OCI-LY1 (cell line): ENCODE data around the gene KCTD19.

Experiments used
- H2AFZ ChIP-seq: fragments of 200-600 bp; sonication (generic), shearing (Covaris generic); 2 replicates; pipeline ENCODE4 v1.6.0; 2014; ENCODE audit warnings: antibody characterized with exemption, mild to moderate bottlenecking, low read length
- H3F3A ChIP-seq: fragments of 200-600 bp; sonication (generic), shearing (Covaris generic); 2 replicates; pipeline ENCODE4 v1.6.0; 2014; ENCODE audit warnings: mild to moderate bottlenecking, antibody characterized with exemption, low read length, moderate library complexity; ENCODE audit not compliant: insufficient read depth
- H3K27ac ChIP-seq: fragments of 200-600 bp; sonication (generic); 2 replicates; pipeline ENCODE4 v1.5.1; 2014; ENCODE audit warnings: low read length, mixed run types, mild to moderate bottlenecking, low read depth; ENCODE audit not compliant: poor library complexity, severe bottlenecking
- H3K27me3 ChIP-seq: fragments of 200-600 bp; sonication (generic); 2 replicates; pipeline ENCODE4 v1.6.0; 2014; ENCODE audit warnings: antibody characterized with exemption, mild to moderate bottlenecking, low read length, moderate library complexity; ENCODE audit not compliant: insufficient read depth
- H3K36me3 ChIP-seq: fragments of 200-600 bp; sonication (generic); 2 replicates; pipeline ENCODE4 v1.6.1; 2014; ENCODE audit warnings: mild to moderate bottlenecking, antibody characterized with exemption, low read length, moderate library complexity, mixed read lengths; ENCODE audit not compliant: insufficient read depth
- H3K4me1 ChIP-seq: fragments of 200-600 bp; sonication (generic); 2 replicates; pipeline ENCODE4 v1.5.1; 2014; ENCODE audit warnings: mild to moderate bottlenecking, low read length, moderate library complexity; ENCODE audit not compliant: insufficient read depth, severe bottlenecking
- H3K4me2 ChIP-seq: fragments of 200-600 bp; sonication (generic), shearing (Covaris generic); 2 replicates; pipeline ENCODE4 v1.6.1; 2014; ENCODE audit warnings: low read length
- H3K4me3 ChIP-seq: fragments of 200-600 bp; sonication (generic); 2 replicates; pipeline ENCODE4 v1.5.1; 2014; ENCODE audit warnings: low read length, low read depth, mild to moderate bottlenecking, mixed read lengths; ENCODE audit not compliant: poor library complexity, severe bottlenecking
- H3K79me2 ChIP-seq: fragments of 200-600 bp; shearing (Covaris generic); 2 replicates; pipeline ENCODE4 v1.6.1; 2016; ENCODE audit warnings: mixed run types, low read length, mixed read lengths; ENCODE audit not compliant: insufficient read depth
- H3K9ac ChIP-seq: fragments of 200-600 bp; sonication (generic), shearing (Covaris generic); 2 replicates; pipeline ENCODE4 v1.6.1; 2014; ENCODE audit warnings: mild to moderate bottlenecking, low read length, mixed read lengths
- H3K9me2 ChIP-seq: fragments of 200-600 bp; sonication (generic), shearing (Covaris generic); 2 replicates; pipeline ENCODE4 v1.6.1; 2014; ENCODE audit warnings: low read depth, mild to moderate bottlenecking, low read length, mixed read lengths
- H3K9me3 ChIP-seq: fragments of 200-600 bp; shearing (Covaris generic); 2 replicates; pipeline ENCODE4 v1.6.1; 2014; ENCODE audit warnings: low read length, mixed read lengths
- H4K20me1 ChIP-seq: fragments of 200-600 bp; sonication (generic), shearing (Covaris generic); 2 replicates; pipeline ENCODE4 v1.6.0; 2016; ENCODE audit warnings: mild to moderate bottlenecking, low read length; ENCODE audit not compliant: insufficient read depth
- EZH2 ChIP-seq: fragments of 200-600 bp; sonication (generic), shearing (Covaris generic); IDR thresholded peaks from 2 replicates; pipeline ENCODE4 v1.8.0; 2017; ENCODE audit warnings: borderline replicate concordance, mixed run types, mild to moderate bottlenecking, antibody characterized with exemption, low read length, moderate library complexity, mixed read lengths
- TF ChIP-seq, protein P1 (sequence below): fragments of 200-600 bp; sonication (generic), shearing (Covaris generic); IDR thresholded peaks from 2 replicates; pipeline ENCODE4 v1.5.1; 2017; ENCODE audit warnings: mild to moderate bottlenecking, antibody characterized with exemption, low read length, moderate library complexity, mixed read lengths

The KCTD19 gene

DNA sequence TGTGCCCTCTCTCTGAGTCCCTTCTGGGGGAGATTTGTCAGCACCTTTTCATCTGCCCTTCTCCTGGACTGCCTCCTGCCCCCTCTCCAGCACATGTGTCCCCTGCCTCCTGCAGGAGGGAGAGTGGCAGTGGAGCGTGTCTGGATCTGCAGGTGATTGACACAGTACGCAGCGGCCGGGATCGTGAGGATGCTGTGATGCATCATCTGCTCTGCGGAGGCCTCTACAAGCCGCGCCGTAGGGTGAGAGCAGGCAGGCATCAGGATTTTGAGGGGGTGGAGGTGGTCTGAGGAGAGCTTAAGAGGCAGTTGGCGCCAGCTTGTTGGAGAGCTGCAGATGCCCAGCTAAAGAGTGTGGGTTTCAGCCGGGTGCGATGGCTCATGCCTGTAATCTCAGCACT, 66.8 kb downstream of the KCTD19 start:
- H3K79me2 ChIP-seq, result no peaks in the 10 kb centered on the region
- no peak overlapping the region for H3K9ac ChIP-seq
- no peaks in the 10 kb centered on the region for H3K36me3 ChIP-seq
- peaks cover 4% of the 10 kb centered on the region; the same call in 1 of the 2 replicates for H3K27me3 ChIP-seq
- no peak overlapping the region for H3K4me3 ChIP-seq
- no peaks in the 10 kb centered on the region for H3F3A ChIP-seq
- H3K4me1 ChIP-seq, result no peaks in the 10 kb centered on the region
- no peak overlapping the region for H2AFZ ChIP-seq
- H3K9me3 ChIP-seq, result no peaks in the 10 kb centered on the region
- H3K27ac ChIP-seq, result no peak overlapping the region
- no peaks in the 10 kb centered on the region for H3K9me2 ChIP-seq
- TF ChIP-seq EZH2, result no peak
- TF ChIP-seq, protein P1, sequence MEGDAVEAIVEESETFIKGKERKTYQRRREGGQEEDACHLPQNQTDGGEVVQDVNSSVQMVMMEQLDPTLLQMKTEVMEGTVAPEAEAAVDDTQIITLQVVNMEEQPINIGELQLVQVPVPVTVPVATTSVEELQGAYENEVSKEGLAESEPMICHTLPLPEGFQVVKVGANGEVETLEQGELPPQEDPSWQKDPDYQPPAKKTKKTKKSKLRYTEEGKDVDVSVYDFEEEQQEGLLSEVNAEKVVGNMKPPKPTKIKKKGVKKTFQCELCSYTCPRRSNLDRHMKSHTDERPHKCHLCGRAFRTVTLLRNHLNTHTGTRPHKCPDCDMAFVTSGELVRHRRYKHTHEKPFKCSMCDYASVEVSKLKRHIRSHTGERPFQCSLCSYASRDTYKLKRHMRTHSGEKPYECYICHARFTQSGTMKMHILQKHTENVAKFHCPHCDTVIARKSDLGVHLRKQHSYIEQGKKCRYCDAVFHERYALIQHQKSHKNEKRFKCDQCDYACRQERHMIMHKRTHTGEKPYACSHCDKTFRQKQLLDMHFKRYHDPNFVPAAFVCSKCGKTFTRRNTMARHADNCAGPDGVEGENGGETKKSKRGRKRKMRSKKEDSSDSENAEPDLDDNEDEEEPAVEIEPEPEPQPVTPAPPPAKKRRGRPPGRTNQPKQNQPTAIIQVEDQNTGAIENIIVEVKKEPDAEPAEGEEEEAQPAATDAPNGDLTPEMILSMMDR, result no peak
- no peaks in the 10 kb centered on the region for H4K20me1 ChIP-seq
- H3K4me2 ChIP-seq, result no peak overlapping the region

DNA sequence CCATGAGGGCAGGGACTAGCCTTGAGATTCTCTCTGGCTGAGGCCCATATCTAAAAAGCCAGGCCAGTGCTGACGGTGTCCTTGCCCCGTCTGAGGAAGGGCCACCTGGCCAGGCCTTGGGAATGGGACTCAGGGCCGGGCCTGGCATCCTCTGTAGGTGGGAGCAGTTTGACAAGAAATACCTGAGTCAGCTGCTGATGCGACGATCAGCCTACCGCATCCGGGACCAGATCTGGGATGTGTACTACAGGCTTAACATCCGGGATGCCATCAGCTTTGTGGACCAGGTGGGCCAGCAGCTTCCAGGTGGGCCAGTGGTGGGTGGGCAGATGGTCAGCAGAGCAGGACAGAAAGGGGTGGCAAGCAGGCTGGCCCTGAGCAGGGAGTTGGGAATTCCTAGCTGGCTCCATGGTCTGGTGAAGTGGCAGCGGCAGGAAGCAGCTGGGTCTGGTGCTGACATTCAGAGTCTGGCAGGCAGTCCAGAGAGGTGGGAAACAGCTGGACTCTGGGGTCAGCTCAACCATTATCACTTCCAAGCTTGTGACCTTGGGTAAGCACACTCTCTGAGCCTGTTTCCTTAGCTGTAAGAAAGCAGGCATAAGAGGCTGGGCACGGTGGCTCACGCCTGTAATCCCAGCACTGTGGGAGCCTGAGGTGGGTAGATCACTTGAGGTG, 68.2 kb downstream of the KCTD19 start:
- Histone ChIP-seq H3K79me2 (no peaks in the 10 kb centered on the region), H3K4me3 (no peak overlapping the region), H3K36me3 (no peaks in the 10 kb centered on the region), H3K9me2 (no peaks in the 10 kb centered on the region), H3K9me3 (no peaks in the 10 kb centered on the region), H3K4me1 (no peaks in the 10 kb centered on the region), H3K27me3 (peaks cover 4% of the 10 kb centered on the region; the same call in 1 of the 2 replicates), H3K4me2 (no peak overlapping the region), H3F3A (no peaks in the 10 kb centered on the region), H2AFZ (no peak overlapping the region), H3K27ac (no peak overlapping the region), H3K9ac (no peak overlapping the region), H4K20me1 (no peaks in the 10 kb centered on the region)
- no peak for TF ChIP-seq EZH2
- TF ChIP-seq, protein P1, result no peak

DNA sequence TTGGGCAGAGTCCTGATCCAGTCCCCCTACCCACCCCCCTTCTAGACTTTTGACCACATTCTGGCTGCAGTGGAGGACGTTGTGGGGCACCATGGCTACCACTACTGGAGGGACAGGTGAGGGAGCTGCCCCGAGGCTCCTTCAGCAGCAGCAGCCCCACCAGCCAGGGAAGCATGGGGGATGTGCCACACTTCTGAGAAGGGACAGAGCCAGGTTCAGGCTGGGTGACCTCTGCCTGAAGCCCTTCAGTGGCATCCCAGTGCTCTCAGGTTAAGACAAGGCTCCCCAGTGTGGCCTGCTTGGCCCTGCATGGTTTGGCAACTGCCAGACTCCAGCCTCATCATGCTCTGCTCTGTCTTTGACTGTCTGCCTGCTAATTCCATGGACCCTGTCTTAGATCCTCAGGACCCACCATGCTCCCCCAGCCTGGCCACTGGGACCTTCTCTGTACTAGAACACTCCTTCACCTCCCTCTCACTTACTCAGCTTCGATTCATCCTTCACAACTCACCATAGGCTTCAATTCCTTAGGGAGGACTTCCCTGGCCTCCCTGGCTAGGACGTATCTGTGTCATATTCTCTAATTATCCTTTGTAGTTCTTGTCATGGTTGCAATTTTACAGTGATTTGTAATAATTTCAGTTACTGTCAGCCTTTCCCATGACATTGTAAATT, 68.9 kb downstream of the KCTD19 start:
- Histone ChIP-seq H3K36me3 (no peaks in the 10 kb centered on the region), H3K27ac (no peak overlapping the region), H3K9ac (no peak overlapping the region), H3K4me1 (no peaks in the 10 kb centered on the region), H3K9me2 (no peaks in the 10 kb centered on the region), H3K79me2 (no peaks in the 10 kb centered on the region), H3K4me2 (no peak overlapping the region), H3K4me3 (no peak overlapping the region), H3F3A (no peaks in the 10 kb centered on the region), H3K27me3 (peaks cover 4% of the 10 kb centered on the region; the same call in 1 of the 2 replicates), H2AFZ (no peak overlapping the region), H3K9me3 (no peaks in the 10 kb centered on the region), H4K20me1 (no peaks in the 10 kb centered on the region)
- TF ChIP-seq EZH2, result no peak
- TF ChIP-seq, protein P1, result no peak
